Testis (tissue), 3 donors: ENCODE data around the gene MUC2. TPM values are rescaled to one million over a fixed set of nuclear protein-coding genes. Genes with fewer than 3 reads are reported as not detected.

Source experiments
- DNase-seq: peaks from one replicate; pipeline ENCODE4 v3.0.0-alpha.2; 2019
- H3K27ac ChIP-seq, 2 donors: fragments of 200-600 bp; sonication (generic); one replicate each; pipeline ENCODE4 v1.5.1; 2019
- H3K27me3 ChIP-seq: fragments of 200-600 bp; sonication (generic); one replicate; pipeline ENCODE4 v1.5.1; 2019
- H3K36me3 ChIP-seq: fragments of 200-600 bp; sonication (generic); one replicate; pipeline ENCODE4 v1.5.1; 2017; ENCODE audit warnings: low read depth; ENCODE audit errors: missing control alignments
- H3K4me1 ChIP-seq: fragments of 200-600 bp; sonication (generic); one replicate; pipeline ENCODE4 v1.5.1; 2019
- H3K4me3 ChIP-seq, 2 donors: fragments of 200-600 bp; sonication (generic); one replicate each; pipeline ENCODE4 v1.5.1; 2017 to 2019
- H3K9me3 ChIP-seq: fragments of 200-600 bp; sonication (generic); one replicate; pipeline ENCODE4 v1.5.1; 2017
- POLR2A ChIP-seq: fragments of 450-650 bp; IDR thresholded peaks from one replicate; pipeline ENCODE4 v1.6.1; 2017; ENCODE audit warnings: antibody characterized with exemption, mild to moderate bottlenecking, moderate library complexity
- WGBS, 2 donors: methylation state at CpG; one replicate each; pipeline ENCODE4 v1.1.5; 2018; 5-methylcytosine and 5-hydroxymethylcytosine counted together
- intact Hi-C: fragments of 100-400 bp; cut with DNase I; formaldehyde crosslinking; loops from one replicate; pipeline ENCODE4 v1.15.1; 2023; ENCODE audit warnings: low total_unique reads
- polyA plus RNA-seq: library from polyadenylated mRNA; stranded (reverse); fragments of 350-450 nt; fragmentation: Illumina TruSeq; extraction: RNeasy Lipid Tissue Mini Kit (QIAGEN cat#74804); gene quantifications from one replicate; pipeline ENCODE4 v1.2.3, GENCODE V29; 2014; ENCODE audit warnings: low read depth, low replicate concordance; ENCODE audit not compliant: insufficient read depth
- total RNA-seq, 2 donors: library from RNA; depleted of rRNA; stranded (reverse); fragments of >200 nt; gene quantifications; one replicate each; pipeline ENCODE4 v1.2.3, GENCODE V29; 2016
- TF ChIP-seq, protein P1 (sequence below), 3 experiments: fragments of 450-650 bp in 2 of 3; fragments of 200-600 bp in 1 of 3; sonication (generic) in 1 of 3; IDR thresholded peaks; one replicate each; pipeline ENCODE4 v1.5.1; 2016 to 2019; ENCODE audit warnings: antibody characterized with exemption in 3 of 3, mild to moderate bottlenecking in 2 of 3, moderate library complexity in 1 of 3

The MUC2 gene
- total and polyA plus RNA-seq, 3 donors from 2014 or later = 0.41 to 0.93 (median 0.47) TPM

DNA sequence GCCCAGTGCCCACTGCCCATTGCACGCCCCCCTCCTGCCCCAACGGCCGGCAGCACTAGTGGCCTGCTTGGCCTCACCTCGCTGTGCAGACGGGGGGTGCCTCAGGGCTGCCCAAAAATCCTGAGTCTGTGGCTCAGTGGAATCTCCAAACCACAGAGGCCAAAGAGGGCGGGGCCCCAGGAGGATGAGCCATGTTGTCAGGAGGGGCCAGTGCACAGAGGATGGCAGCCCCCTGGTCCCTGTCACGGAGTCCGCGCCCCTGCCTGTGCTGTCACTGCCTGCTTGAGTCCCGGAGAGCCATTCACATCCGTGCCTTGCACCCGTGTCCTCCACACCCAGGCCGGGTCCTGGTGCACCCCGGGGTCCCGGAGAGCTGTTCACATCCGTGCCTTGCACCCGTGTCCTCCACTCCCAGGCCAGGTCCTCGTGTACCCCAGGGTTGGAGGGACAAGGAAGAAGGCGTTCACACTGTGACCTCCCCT is 46.7 kb downstream of the MUC2 start:
- intact Hi-C loops = no loop called here
- no peaks in the 10 kb centered on the region for H3K4me1 ChIP-seq
- no peak for TF ChIP-seq POLR2A
- TF ChIP-seq, protein P1, sequence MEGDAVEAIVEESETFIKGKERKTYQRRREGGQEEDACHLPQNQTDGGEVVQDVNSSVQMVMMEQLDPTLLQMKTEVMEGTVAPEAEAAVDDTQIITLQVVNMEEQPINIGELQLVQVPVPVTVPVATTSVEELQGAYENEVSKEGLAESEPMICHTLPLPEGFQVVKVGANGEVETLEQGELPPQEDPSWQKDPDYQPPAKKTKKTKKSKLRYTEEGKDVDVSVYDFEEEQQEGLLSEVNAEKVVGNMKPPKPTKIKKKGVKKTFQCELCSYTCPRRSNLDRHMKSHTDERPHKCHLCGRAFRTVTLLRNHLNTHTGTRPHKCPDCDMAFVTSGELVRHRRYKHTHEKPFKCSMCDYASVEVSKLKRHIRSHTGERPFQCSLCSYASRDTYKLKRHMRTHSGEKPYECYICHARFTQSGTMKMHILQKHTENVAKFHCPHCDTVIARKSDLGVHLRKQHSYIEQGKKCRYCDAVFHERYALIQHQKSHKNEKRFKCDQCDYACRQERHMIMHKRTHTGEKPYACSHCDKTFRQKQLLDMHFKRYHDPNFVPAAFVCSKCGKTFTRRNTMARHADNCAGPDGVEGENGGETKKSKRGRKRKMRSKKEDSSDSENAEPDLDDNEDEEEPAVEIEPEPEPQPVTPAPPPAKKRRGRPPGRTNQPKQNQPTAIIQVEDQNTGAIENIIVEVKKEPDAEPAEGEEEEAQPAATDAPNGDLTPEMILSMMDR (IDR thresholded peaks at IDR 0.05) = no peak
- no peak overlapping the region for H3K27ac ChIP-seq
- 91% methylated on average over 4 to 18 of the region's 19 CpGs for WGBS, 2 donors
- H3K9me3 ChIP-seq = no peaks in the 10 kb centered on the region
- H3K27me3 ChIP-seq = no peaks in the 10 kb centered on the region
- no peak overlapping the region for H3K4me3 ChIP-seq
- H3K36me3 ChIP-seq = no peaks in the 10 kb centered on the region
- DNase-seq = peak; percentile 4

DNA sequence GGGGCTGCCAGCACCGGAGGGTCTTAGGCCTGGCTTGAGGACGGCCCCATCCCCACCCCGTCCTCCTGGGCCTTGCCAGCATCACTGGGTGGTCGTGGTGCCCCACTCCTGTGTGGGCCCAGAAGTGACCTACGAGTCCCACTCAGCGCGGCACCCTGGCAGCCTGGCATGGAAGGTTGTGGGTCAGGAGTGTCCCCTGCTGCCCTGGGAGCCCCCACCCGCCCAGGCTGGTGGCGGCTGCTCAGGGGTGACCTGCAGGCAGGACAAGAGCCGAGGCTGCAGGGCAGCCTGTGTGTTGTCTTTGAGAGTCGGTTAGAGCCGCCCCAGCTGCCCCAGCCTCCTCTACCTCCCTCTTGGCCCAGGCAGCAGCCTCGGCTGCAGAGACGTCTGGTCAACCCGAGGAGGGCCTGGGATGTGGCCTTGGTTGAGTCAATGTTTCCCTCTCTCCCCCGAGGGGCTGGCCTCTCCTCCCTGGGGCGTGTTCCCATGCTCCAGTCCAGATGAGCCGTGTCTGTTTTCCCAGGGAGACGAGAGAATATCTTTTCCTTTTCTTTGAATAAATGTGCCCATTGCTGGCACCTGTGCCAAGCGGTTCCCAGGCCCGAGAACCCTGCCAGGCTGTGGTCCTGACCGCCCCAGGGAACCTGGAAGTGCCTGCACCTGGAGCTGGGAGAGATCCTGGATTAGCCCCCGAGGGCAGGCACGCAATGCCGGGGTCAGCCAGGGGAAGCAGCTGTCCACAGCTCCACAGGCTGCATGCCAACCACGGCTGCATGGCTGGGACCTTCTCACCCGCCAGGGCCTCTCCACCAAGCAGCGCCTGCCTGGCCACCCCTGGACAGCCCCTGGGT is 47.4 kb downstream of the MUC2 start:
- H3K4me3 ChIP-seq = no peak overlapping the region
- no peaks in the 10 kb centered on the region for H3K4me1 ChIP-seq
- 48 to 65% methylated on average over 19 to 28 of the region's 28 CpGs for WGBS, 2 donors
- intact Hi-C loops = no loop called here
- peak; percentile 28 for DNase-seq
- H3K27me3 ChIP-seq = no peaks in the 10 kb centered on the region
- no peak for TF ChIP-seq POLR2A
- TF ChIP-seq, protein P1 (IDR thresholded peaks at IDR 0.05) = no peak
- H3K27ac ChIP-seq = no peak overlapping the region
- no peaks in the 10 kb centered on the region for H3K36me3 ChIP-seq
- H3K9me3 ChIP-seq = no peaks in the 10 kb centered on the region

DNA sequence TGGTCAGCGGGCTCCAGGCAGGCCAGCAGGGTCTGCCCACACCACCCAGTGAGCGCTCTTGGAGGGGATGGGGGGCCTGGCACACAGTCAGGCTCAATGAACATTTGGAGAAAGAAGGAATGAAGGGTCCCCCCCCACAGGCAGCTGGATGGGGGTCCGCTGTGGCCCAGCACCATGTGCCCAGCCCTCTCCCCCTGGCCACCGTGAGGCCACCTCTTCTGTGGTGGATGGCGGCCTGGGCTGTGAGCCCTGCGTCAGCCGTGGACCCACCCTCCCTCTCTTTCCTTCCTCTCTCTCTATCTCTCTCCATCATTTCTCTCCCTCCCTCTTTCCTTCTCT is 48.0 kb downstream of the MUC2 start:
- H3K27me3 ChIP-seq = no peaks in the 10 kb centered on the region
- no peak for TF ChIP-seq POLR2A
- TF ChIP-seq, protein P1 (IDR thresholded peaks at IDR 0.05) = no peak
- no peak overlapping the region for H3K27ac ChIP-seq
- DNase-seq = no peak
- no peaks in the 10 kb centered on the region for H3K4me1 ChIP-seq
- no peaks in the 10 kb centered on the region for H3K36me3 ChIP-seq
- H3K4me3 ChIP-seq = no peak overlapping the region
- H3K9me3 ChIP-seq = no peaks in the 10 kb centered on the region
- 68 to 78% methylated on average over 7 of the region's 7 CpGs for WGBS, 2 donors
- intact Hi-C loops = no loop called here

DNA sequence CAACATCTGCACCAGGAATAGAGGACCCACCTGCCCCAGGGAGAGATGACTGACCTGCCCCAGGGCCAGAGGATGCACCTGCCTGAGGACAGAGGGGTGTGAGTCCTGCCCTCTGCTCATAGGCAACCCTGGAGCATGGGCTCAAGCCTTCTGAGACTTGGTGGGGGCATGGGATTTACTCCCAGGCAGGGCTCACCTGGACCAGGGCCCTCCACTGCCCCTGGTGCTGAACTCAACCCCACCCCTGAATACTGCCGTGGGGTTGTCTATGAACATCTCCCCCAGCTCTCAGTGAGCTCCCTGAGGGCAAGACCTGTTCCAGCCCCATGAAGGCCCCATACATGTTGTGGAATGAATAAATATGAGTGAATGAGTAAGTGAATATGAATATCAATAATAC is 49.3 kb downstream of the MUC2 start:
- intact Hi-C loops = no loop called here
- H3K4me3 ChIP-seq = no peak overlapping the region
- no peaks in the 10 kb centered on the region for H3K9me3 ChIP-seq
- H3K36me3 ChIP-seq = no peaks in the 10 kb centered on the region
- H3K27ac ChIP-seq = no peak overlapping the region
- no peaks in the 10 kb centered on the region for H3K27me3 ChIP-seq
- H3K4me1 ChIP-seq = no peaks in the 10 kb centered on the region
- WGBS, 2 donors = 100% methylated on average over 1 of the region's 1 CpG; no CpG with 5 or more reads in 1 of the 2 donors
- no peak for DNase-seq
- TF ChIP-seq, protein P1 (IDR thresholded peaks at IDR 0.05) = no peak
- no peak for TF ChIP-seq POLR2A

Other genes with a start within 250 kb of the MUC2 start
- 1 to 10 TPM; 6.5 to 7.4 TPM for gene CRACR2B, start 247.0 kb upstream of the MUC2 start, total RNA-seq
- 4.9 TPM for gene CRACR2B, start 247.0 kb upstream of the MUC2 start, polyA plus RNA-seq
- 100 to 1,000 TPM; 108 to 195 TPM for gene CD151, start 241.9 kb upstream of the MUC2 start, total RNA-seq
- 201 TPM for gene CD151, start 241.9 kb upstream of the MUC2 start, polyA plus RNA-seq
- 10 to 100 TPM; 32.9 to 48.4 TPM for gene POLR2L, start 232.3 kb upstream of the MUC2 start, total RNA-seq
- gene POLR2L, start 232.3 kb upstream of the MUC2 start, polyA plus RNA-seq = 97.3 TPM
- 10 to 100 TPM; 49.1 to 87.0 TPM for gene TSPAN4, start 232.0 kb upstream of the MUC2 start, total RNA-seq
- 47.2 TPM for gene TSPAN4, start 232.0 kb upstream of the MUC2 start, polyA plus RNA-seq
- gene CHID1, start 164.1 kb upstream of the MUC2 start, total RNA-seq = 100 to 1,000 TPM; 146 to 176 TPM
- gene CHID1, start 164.1 kb upstream of the MUC2 start, polyA plus RNA-seq = 134 TPM
- gene AP2A2, start 149.0 kb upstream of the MUC2 start, total RNA-seq = 10 to 100 TPM; 82.0 to 95.0 TPM
- gene AP2A2, start 149.0 kb upstream of the MUC2 start, polyA plus RNA-seq = 106 TPM
- under 1 TPM; 0.16 to 0.19 TPM for gene MUC6, start 38.2 kb upstream of the MUC2 start, total RNA-seq
- 1.5 TPM for gene MUC6, start 38.2 kb upstream of the MUC2 start, polyA plus RNA-seq
- gene MUC5AC, start 83.1 kb downstream of the MUC2 start, total RNA-seq = under 1 TPM; 0.31 to 0.62 TPM
- 0.32 TPM for gene MUC5AC, start 83.1 kb downstream of the MUC2 start, polyA plus RNA-seq
- gene MUC5B, start 148.2 kb downstream of the MUC2 start, total RNA-seq = under 1 TPM; 0.50 to 0.87 TPM
- gene MUC5B, start 148.2 kb downstream of the MUC2 start, polyA plus RNA-seq = 0.45 TPM
- gene TOLLIP, start 234.8 kb downstream of the MUC2 start, total RNA-seq = 100 to 1,000 TPM; 197 to 220 TPM
- gene TOLLIP, start 234.8 kb downstream of the MUC2 start, polyA plus RNA-seq = 185 TPM